Stimulated activated naive B cell treated with anti-CD40 and anti-IgM and Interleukin-4, amounts not matched to agents 10 μg/mL and 1 μg/mL and 100 μg/mL, for 72 hours (primary cell): Measurements from ENCODE around the gene ZNF318.
A peak's percentile ranks its signal among the peaks of the same experiment; 100 is the strongest.
"Not testable (repeated sequence)": the region's sequence is repeated elsewhere in the genome, so short reads cannot be mapped to it uniquely, and the experiment has no call there.

ENCODE experiments used
- ATAC-seq, 2 donors: fragments of 150-1000 bp; cut with Tn5 transposase; replicated peaks; 2 replicates each; pipeline ENCODE4 v1.10.0; 2021; ENCODE audit warnings: moderate library complexity in 1 of 2
- DNase-seq: peaks from one replicate; pipeline ENCODE4 v3.0.0; 2021
- H3K27ac Mint-ChIP-seq: one replicate; pipeline ENCODE4 v1.8.0; 2022; ENCODE audit warnings: mild to moderate bottlenecking, mixed read lengths
- H3K27me3 Mint-ChIP-seq, 2 donors: one replicate each; pipeline ENCODE4 v1.8.0; 2022; ENCODE audit warnings: mixed read lengths in 2 of 2
- H3K36me3 Mint-ChIP-seq, 2 donors: one replicate each; pipeline ENCODE4 v1.8.0; 2022; ENCODE audit warnings: mixed read lengths in 2 of 2, mild to moderate bottlenecking in 1 of 2
- H3K4me1 Mint-ChIP-seq, 2 donors: one replicate each; pipeline ENCODE4 v1.8.0; 2022; ENCODE audit warnings: mixed read lengths in 2 of 2, mild to moderate bottlenecking in 1 of 2
- H3K4me3 Mint-ChIP-seq, 2 donors: one replicate each; pipeline ENCODE4 v1.8.0; 2022; ENCODE audit warnings: mild to moderate bottlenecking in 2 of 2, mixed read lengths in 2 of 2, moderate library complexity in 1 of 2
- H3K9me3 Mint-ChIP-seq, 2 donors: one replicate each; pipeline ENCODE4 v1.8.0; 2022; ENCODE audit warnings: mixed read lengths in 2 of 2, mild to moderate bottlenecking in 1 of 2

The ZNF318 gene

DNA sequence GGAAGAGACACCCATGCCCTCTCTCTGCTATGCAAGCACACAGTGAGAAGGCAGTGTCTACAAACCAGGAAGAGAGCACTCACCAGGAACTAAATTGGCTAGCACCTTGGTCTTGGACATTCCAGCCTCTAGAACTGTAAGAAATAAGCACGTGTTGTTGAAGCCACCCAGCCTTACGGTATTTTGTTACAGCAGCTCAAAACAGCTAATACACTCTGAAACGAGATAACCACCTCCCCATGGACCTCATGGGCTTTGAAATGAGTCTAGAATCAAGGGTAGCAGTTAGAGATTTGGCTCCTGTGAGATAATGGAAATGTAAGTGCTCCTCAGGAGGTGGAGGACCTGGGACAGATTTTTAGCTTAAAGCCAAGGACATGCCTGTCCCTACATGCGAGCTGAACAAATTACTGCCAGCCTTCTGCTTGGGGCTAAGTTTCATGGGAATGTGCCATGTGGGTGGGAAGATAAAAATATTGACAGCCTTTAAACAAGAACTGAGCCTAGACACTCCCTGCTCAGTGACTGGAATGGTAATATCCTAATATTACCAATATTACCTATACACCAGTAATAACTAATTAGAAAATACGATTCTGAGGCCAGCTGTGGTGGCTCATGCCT, 3.9 kb upstream of the ZNF318 start:
- ATAC-seq (no peak), DNase-seq (no peak)
- Mint-ChIP-seq H3K27me3 (no peaks in the 10 kb centered on the region), H3K4me1 (peaks cover 42 to 72% of the 10 kb centered on the region in 2 donors), H3K9me3 (no peaks in the 10 kb centered on the region), H3K4me3 (no peak overlapping the region), H3K36me3 (no peaks in the 10 kb centered on the region), H3K27ac (peak overlapping the region; percentile 65)

DNA sequence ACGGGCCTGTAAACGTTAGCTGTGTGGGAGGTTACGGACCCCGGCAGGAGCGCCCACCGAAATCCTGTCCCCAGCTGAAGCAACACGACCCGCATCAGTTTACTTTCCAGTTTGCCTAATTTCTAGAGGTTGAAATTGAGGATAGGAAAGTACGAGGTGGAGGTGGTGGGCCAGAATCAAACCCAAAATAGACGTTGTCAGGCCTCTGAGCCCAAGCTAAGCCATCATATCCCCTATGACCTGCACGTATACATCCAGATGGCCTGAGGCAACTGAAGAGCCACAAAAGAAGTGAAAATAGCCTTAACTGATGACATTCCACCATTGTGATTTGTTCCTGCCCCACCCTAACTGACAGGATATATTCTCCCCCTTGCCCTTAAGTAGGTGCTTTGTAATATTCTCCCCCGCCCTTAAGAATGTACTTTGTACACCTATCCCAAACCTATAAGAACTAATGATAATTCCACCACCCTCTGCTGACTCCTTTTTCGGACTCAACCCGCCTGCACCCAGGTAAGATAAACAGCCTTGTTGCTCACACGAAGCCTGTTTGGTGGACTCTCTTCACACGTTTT, 645 bp upstream of the ZNF318 start:
- H3K27ac Mint-ChIP-seq: peak overlapping the region; percentile 98
- peak; percentile 5 to 28 for ATAC-seq
- H3K4me1 Mint-ChIP-seq: peaks cover 47 to 72% of the 10 kb centered on the region in 2 donors
- H3K4me3 Mint-ChIP-seq: peak overlapping the region; percentile 86 to 93
- H3K36me3 Mint-ChIP-seq: peaks cover 7 to 15% of the 10 kb centered on the region in 2 donors
- not testable (repeated sequence) for H3K9me3 Mint-ChIP-seq, H3K27me3 Mint-ChIP-seq, DNase-seq

DNA sequence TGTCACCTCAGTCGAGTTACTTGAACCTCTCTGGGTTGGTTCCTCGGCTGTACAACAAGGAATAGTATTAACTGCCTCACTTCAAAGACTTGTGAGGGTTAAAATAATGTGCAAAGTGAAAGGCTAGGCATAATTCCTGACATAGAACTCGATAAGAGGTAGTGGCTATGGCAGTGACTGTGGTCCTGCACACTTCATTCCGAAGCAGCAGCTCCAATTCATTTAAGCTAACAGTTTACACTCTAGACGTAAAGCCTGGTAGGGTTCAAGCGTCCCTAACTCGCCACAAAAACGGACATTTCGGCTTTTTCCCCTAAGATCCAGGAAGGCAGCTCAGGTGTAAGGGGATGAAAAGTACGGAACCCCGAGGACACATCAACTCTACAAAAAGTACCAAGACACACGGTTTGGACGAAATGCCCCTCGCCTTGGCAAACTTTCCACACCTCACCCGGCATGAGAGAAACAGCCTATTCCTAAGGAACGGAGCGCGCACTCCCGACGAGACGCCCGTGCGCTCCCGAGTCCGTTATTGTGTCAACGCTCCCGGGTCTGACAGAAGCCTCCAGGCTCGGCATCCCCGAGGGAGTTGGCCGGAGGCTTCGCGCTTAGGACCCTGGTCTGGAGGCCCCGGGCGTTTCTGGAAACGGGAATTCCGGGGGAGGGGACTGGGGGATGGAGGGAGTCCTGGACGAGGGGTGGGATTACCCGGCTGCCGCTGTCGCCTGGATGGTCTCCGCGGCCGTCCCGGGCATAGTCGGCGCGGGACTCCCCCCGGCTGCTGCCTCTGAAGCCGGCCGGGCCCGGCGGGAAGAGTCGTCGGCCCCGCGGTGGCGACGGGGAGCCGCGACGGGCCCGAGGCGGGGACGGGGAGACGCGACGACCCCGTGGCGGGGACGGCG, 937 bp downstream of the ZNF318 start:
- no peaks in the 10 kb centered on the region for H3K27me3 Mint-ChIP-seq
- H3K9me3 Mint-ChIP-seq: no peaks in the 10 kb centered on the region
- H3K4me3 Mint-ChIP-seq: peak overlapping the region; percentile 65 to 93
- H3K27ac Mint-ChIP-seq: peak overlapping the region; percentile 92
- peaks cover 20 to 28% of the 10 kb centered on the region in 2 donors for H3K36me3 Mint-ChIP-seq
- DNase-seq (no peak), ATAC-seq (peak; percentile 3 to 4)
- peaks cover 57 to 75% of the 10 kb centered on the region in 2 donors for H3K4me1 Mint-ChIP-seq

DNA sequence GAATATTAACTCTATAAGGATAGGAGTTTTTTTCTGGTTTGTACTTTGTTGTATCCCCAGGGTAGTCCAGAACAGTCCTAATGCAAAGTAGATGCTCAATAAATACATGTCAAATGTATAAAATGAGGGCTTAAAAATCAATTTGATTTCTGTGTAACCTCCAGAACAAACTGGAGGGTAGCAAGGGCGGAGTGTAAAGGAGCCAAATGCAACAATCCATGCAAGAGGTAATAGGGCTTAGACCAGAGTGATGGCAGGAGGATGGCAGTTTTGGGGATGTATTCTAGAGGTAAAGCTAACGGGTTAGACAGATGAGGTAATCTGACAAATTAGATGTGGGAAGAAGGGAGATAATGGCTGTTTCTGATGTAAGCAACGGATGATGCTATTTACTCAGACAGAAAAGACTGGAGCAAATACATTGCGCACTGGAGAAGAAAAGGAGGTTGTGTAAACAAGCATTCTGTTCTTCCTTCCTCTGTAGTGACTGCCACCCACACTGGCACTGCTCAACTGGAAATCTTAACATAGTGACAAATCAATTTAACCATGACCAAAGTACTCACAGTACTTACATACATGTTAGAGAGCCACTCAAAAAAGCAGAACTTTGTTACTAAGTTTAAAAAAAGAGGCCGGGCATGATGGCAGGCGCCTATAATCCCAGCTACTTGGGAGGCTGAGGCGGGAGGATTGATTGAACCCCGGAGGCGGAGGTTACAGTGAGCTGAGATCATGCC, 2.0 kb downstream of the ZNF318 start:
- H3K4me1 Mint-ChIP-seq: peaks cover 52 to 75% of the 10 kb centered on the region in 2 donors
- no peaks in the 10 kb centered on the region for H3K27me3 Mint-ChIP-seq
- H3K4me3 Mint-ChIP-seq: peak overlapping the region; percentile 65 to 93
- peak; percentile 38 to 42 for ATAC-seq
- no peaks in the 10 kb centered on the region for H3K9me3 Mint-ChIP-seq
- H3K36me3 Mint-ChIP-seq: peaks cover 26 to 36% of the 10 kb centered on the region in 2 donors
- DNase-seq: no peak
- peak overlapping the region; percentile 20 for H3K27ac Mint-ChIP-seq

DNA sequence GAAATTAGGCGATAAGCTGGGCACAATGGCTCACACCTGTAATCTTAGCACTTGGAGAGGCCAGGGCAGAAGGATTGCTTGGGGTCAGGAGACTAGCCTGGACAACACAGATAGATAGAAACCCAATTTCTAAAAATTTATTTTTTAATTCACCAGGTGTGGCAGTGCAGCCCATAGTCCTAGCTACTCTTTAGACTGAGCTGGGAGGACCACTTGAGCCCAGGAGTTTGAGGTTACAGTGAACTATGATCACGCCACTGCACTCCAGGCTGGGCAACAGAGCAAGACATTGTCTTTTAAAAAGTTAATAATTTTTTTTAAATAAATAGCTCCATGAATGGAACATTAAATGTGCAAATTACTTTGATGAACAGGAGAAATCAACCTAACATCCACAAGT, 8.2 kb downstream of the ZNF318 start:
- DNase-seq (no peak), ATAC-seq (no peak)
- Mint-ChIP-seq H3K4me3 (no peak overlapping the region), H3K9me3 (no peaks in the 10 kb centered on the region), H3K27me3 (no peaks in the 10 kb centered on the region), H3K36me3 (peaks cover 35 to 42% of the 10 kb centered on the region in 2 donors), H3K4me1 (peaks cover 41 to 70% of the 10 kb centered on the region in 2 donors), H3K27ac (no peak overlapping the region)

DNA sequence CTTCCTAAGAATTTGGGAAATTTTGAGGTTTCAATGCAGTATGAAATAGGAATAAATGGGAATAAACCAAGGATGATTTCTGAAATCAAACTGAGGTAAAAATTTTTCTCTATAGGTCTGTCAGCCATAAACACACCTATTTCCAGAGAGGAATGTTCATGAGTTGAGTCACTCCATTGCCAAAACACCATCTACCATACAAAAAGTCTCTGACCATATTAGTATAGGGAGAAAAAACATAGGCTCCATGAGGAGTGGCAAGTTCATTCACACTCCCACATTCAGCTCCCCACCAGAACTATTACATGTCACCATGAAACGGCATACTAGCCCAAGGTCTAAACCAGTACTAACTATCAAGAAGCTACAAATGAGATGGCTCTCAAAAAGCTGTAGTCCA, 9.6 kb downstream of the ZNF318 start:
- no peak for DNase-seq
- Mint-ChIP-seq H3K27ac (peak overlapping the region; percentile 66), H3K36me3 (peaks cover 36 to 45% of the 10 kb centered on the region in 2 donors), H3K9me3 (no peaks in the 10 kb centered on the region), H3K4me1 (peaks cover 34 to 61% of the 10 kb centered on the region in 2 donors), H3K4me3 (no peak overlapping the region), H3K27me3 (no peaks in the 10 kb centered on the region)
- ATAC-seq: no peak

DNA sequence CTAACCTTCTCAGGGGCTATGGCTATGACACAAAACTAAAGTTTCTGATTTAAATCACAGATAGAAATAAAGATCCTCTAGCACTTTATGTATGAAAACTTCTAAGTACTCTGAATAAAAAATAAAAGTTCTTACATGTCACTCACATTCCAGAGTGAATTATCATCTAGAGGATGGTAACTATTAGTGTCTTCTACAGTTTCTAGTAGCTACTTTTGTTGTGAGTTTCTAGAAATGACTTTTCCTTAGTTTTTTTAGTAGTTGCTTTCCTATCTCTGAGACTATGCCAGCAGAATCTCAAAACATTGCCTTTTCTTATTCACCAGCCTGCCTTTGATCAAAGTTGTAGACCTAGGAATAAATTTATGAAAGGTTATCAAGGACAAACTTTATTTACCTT, 10.1 kb downstream of the ZNF318 start:
- Mint-ChIP-seq H3K36me3 (peaks cover 36 to 45% of the 10 kb centered on the region in 2 donors), H3K9me3 (no peaks in the 10 kb centered on the region)
- ATAC-seq: no peak

DNA sequence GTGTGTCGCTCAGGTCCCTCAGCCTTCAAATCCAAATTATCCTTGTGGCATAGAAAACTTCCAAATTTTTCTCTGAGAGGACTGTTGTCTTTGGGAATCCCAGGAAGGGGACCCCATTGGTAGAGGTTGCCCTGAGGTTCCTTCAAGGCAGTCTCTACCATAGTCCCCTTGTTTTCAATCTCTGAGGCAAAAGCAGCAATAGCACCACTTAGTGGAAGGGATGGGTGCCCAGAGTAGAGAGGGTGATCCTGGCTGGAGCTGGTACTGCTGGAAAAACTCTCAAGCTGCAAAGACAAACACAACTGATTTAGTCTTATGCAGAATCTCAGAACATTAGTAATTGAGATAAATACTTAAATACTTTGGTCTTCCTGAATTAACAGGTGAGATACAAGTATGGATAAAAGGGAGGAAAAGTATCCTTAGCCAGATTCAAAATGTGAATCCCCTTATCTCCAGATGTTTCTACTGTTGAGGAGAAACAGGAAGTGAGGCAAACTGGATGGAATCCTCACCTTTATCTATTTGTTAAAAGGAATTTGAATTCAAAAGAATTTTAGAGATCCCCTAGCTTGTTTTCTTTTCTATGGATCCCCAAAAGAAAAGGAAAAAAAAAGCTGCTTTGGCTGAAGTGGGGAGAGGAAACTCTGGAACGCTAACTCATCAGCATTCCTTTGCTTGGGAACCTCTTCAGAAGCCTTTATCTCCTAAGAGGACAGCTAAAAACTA, 13.4 kb downstream of the ZNF318 start:
- peak; percentile 61 to 79 for ATAC-seq
- peak overlapping the region; percentile 37 for H3K27ac Mint-ChIP-seq
- no peak overlapping the region for H3K4me3 Mint-ChIP-seq
- no peaks in the 10 kb centered on the region for H3K27me3 Mint-ChIP-seq
- H3K36me3 Mint-ChIP-seq: peaks cover 41 to 48% of the 10 kb centered on the region in 2 donors
- no peak for DNase-seq
- no peaks in the 10 kb centered on the region for H3K9me3 Mint-ChIP-seq
- H3K4me1 Mint-ChIP-seq: peaks cover 26 to 51% of the 10 kb centered on the region in 2 donors

More for the DNA sequence above, 10.1 kb downstream of the ZNF318 start:
- Mint-ChIP-seq H3K4me1 (peaks cover 33 to 61% of the 10 kb centered on the region in 2 donors), H3K27ac (no peak overlapping the region), H3K27me3 (no peaks in the 10 kb centered on the region), H3K4me3 (no peak overlapping the region)
- no peak for DNase-seq

DNA sequence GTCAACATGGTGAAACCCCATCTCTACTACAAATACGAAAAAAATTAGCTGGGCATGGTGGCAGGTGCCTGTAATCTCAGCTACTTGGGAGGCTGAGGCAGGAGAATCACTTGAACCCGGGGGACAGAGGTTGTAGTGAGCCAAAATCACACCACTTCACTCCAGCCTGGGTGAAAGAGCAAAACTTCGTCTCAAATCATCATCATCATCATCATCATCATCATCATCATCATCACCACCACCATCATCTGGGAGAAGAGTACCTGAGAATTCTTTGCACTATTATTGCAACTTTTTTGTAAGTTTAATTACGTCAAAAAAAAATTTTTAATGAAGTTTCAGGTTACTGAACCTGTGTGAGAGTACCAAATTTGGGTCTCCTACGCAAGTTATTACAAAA, 17.5 kb downstream of the ZNF318 start:
- Mint-ChIP-seq H3K36me3 (peaks cover 30 to 43% of the 10 kb centered on the region in 2 donors), H3K4me1 (peaks cover 17 to 32% of the 10 kb centered on the region in 2 donors)
- H3K27me3 Mint-ChIP-seq: not testable (repeated sequence)

DNA sequence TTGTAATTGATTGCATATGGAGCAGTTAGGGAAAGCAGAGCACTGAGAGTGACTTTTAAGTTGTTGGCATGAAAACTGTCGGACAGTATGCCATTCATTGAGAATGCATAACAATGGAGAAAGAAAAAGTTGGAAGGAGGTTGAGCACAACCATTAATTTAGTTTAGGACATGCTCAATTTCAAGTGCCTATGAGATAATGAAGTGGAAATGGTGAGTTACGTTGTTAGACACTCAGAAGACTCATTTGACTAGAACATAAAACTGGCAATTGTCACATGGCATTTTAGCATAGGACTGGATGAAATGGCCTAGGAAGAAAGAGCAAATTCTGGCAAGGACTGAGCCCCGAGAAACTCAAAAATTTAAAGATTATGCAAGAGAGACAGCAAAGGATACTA, 22.0 kb downstream of the ZNF318 start:
- DNase-seq (no peak), ATAC-seq (no peak)
- no peaks in the 10 kb centered on the region for H3K9me3 Mint-ChIP-seq
- H3K27ac Mint-ChIP-seq: no peak overlapping the region
- peaks cover 5 to 14% of the 10 kb centered on the region in 2 donors for H3K4me1 Mint-ChIP-seq
- H3K4me3 Mint-ChIP-seq: no peak overlapping the region
- H3K27me3 Mint-ChIP-seq: no peaks in the 10 kb centered on the region
- H3K36me3 Mint-ChIP-seq: peaks cover 24 to 39% of the 10 kb centered on the region in 2 donors

More for the DNA sequence above, 17.5 kb downstream of the ZNF318 start:
- not testable (repeated sequence) for ATAC-seq, H3K4me3 Mint-ChIP-seq, H3K27ac Mint-ChIP-seq, DNase-seq, H3K9me3 Mint-ChIP-seq

DNA sequence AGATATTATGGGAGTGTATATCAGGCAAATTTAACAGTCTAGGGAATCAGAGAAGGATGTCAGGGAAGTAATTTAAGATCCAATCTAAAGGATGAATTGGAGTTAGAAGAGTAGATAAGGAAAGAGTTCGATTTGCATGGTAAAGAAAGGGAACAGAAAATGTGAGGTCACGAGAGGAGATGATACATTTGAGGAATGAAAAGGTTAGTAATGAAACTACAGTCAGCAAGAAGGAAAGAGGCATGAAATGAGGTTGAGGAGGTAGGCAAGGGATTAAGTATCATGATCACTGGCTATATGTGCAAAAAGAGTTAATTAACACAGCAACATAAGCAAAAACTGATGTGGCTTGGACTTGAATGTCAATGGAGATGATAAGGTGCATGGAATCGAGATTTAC, 22.4 kb downstream of the ZNF318 start:
- Mint-ChIP-seq H3K4me3 (no peak overlapping the region), H3K27me3 (no peaks in the 10 kb centered on the region), H3K36me3 (peaks cover 25 to 39% of the 10 kb centered on the region in 2 donors), H3K27ac (no peak overlapping the region), H3K4me1 (peaks cover 4 to 15% of the 10 kb centered on the region in 2 donors), H3K9me3 (no peaks in the 10 kb centered on the region)
- peak; percentile 75 to 84 for ATAC-seq
- DNase-seq: no peak

DNA sequence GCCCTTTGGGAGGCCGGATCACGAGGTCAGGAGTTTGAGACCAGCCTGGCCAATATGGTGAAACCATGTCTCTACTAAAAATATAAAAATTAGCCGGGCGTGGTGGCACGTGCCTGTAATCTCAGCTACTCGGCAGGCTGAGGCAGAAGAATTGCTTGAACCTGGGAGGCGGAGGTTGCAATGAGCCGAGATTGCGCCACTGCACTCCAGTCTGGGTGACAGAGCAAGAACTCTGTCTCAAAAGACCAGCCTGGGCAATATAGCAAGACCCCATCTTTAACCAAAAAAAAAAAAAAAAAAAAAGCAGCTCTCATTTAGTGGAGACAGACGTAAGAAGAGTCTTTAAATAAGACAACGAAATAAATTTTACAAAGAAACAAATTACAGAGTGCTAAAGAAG, 23.2 kb downstream of the ZNF318 start:
- H3K27ac Mint-ChIP-seq, H3K27me3 Mint-ChIP-seq, H3K9me3 Mint-ChIP-seq, DNase-seq, H3K4me3 Mint-ChIP-seq, ATAC-seq, H3K4me1 Mint-ChIP-seq: not testable (repeated sequence)
- H3K36me3 Mint-ChIP-seq: peaks cover 21 to 36% of the 10 kb centered on the region in 2 donors

DNA sequence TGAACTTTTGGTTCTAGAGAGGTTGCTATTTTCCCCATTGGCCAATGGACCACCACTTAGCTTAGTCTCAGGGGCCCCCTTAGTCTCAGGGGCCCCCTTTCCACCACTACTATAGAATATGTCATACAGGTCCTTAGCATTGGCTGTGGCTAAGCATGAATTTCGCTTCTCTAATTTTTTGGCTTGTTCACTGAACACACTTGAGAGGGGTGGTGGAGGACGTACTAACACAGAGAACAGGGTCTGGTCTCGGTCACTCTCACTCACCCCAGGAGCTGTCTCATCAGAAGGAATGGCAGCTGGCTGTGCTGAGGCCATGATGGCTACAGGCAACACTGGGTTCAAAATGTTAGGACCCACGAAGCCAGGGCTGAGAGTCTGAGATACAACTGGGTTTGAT, 30.3 kb downstream of the ZNF318 start:
- H3K36me3 Mint-ChIP-seq: peaks cover 38 to 74% of the 10 kb centered on the region in 2 donors
- H3K4me3 Mint-ChIP-seq: peak overlapping the region; percentile 63 to 69
- peak; percentile 44 for DNase-seq
- H3K9me3 Mint-ChIP-seq: peaks cover 0 to 1% of the 10 kb centered on the region in 2 donors
- ATAC-seq: peak; percentile 90 to 92
- H3K4me1 Mint-ChIP-seq: peaks cover 38 to 56% of the 10 kb centered on the region in 2 donors
- H3K27ac Mint-ChIP-seq: peak overlapping the region; percentile 95
- H3K27me3 Mint-ChIP-seq: no peaks in the 10 kb centered on the region
